Large intestine (tissue), 3 donors: ENCODE results near the gene EPG5. TPM values are rescaled to one million over a fixed set of nuclear protein-coding genes. Genes with fewer than 3 reads are reported as not detected.

Source experiments
- DNase-seq, 2 donors: peaks; one replicate each; pipeline versions ENCODE4 v3.0.0 to v3.0.0-alpha.2; 2013
- H3K27ac ChIP-seq: one replicate; pipeline ENCODE4 v1.5.1; 2013; ENCODE audit warnings: low read length
- H3K27me3 ChIP-seq: 2 replicates; pipeline ENCODE4 v1.6.1; 2013; ENCODE audit warnings: low read length; ENCODE audit not compliant: control insufficient read depth, insufficient read depth
- H3K36me3 ChIP-seq: 2 replicates; pipeline ENCODE4 v1.6.1; 2013; ENCODE audit warnings: low read length; ENCODE audit not compliant: control insufficient read depth, insufficient read depth
- H3K4me1 ChIP-seq: one replicate; pipeline ENCODE4 v1.6.1; 2013; ENCODE audit warnings: low read length; ENCODE audit not compliant: control insufficient read depth, insufficient read depth
- H3K4me3 ChIP-seq: one replicate; pipeline ENCODE4 v1.5.1; 2013; ENCODE audit warnings: low read length
- H3K9me3 ChIP-seq: one replicate; pipeline ENCODE4 v1.6.1; 2013; ENCODE audit warnings: mild to moderate bottlenecking, low read depth, low read length, moderate library complexity; ENCODE audit not compliant: control insufficient read depth
- WGBS: methylation state at CpG from one replicate; pipeline ENCODE4 v1.1.5; 2013; ENCODE audit warnings: low lambda C conversion rate; ENCODE audit not compliant: insufficient coverage; 5-methylcytosine and 5-hydroxymethylcytosine counted together
- polyA plus RNA-seq: library from polyadenylated mRNA; unstranded; fragments of 120-200 nt; gene quantifications from one replicate; pipeline ENCODE4 v1.2.1, GENCODE V29; 2013

EPG5 gene
- polyA plus RNA-seq, 1 donor: 24.3 TPM

- no peak overlapping the region for H3K27ac ChIP-seq
Observed at GRCh38 chr18:45874491-45875184, 92.5 kb downstream of the EPG5 start.

GRCh38 chr18:45871431-45872084 is 95.6 kb downstream of the EPG5 start:
- WGBS: no CpG with 5 or more reads among the region's 5 CpGs
- H3K36me3 ChIP-seq: peaks cover 56% of the 10 kb centered on the region

More at GRCh38 chr18:45874491-45875184, 92.5 kb downstream of the EPG5 start:
- no peaks in the 10 kb centered on the region for H3K27me3 ChIP-seq
- no peak overlapping the region for H3K4me3 ChIP-seq
- WGBS: no CpG with 5 or more reads among the region's 5 CpGs
- H3K9me3 ChIP-seq: no peaks in the 10 kb centered on the region
- peaks cover 56% of the 10 kb centered on the region for H3K36me3 ChIP-seq
- no peak for DNase-seq
- H3K4me1 ChIP-seq: peaks cover 2% of the 10 kb centered on the region

GRCh38 chr18:45870419-45870818 is 96.7 kb downstream of the EPG5 start:
- no CpG with 5 or more reads among the region's 7 CpGs for WGBS
- Histone ChIP-seq H3K27ac (no peak overlapping the region), H3K4me3 (no peak overlapping the region), H3K4me1 (no peaks in the 10 kb centered on the region), H3K27me3 (no peaks in the 10 kb centered on the region), H3K36me3 (peaks cover 59% of the 10 kb centered on the region), H3K9me3 (no peaks in the 10 kb centered on the region)
- DNase-seq: no peak

More at GRCh38 chr18:45871431-45872084, 95.6 kb downstream of the EPG5 start:
- H3K27me3 ChIP-seq: no peaks in the 10 kb centered on the region
- no peaks in the 10 kb centered on the region for H3K4me1 ChIP-seq
- H3K4me3 ChIP-seq: no peak overlapping the region
- no peak for DNase-seq
- no peaks in the 10 kb centered on the region for H3K9me3 ChIP-seq
- H3K27ac ChIP-seq: no peak overlapping the region

GRCh38 chr18:45865466-45865865 is 101.7 kb downstream of the EPG5 start:
- Histone ChIP-seq H3K4me1 (no peaks in the 10 kb centered on the region), H3K27ac (no peak overlapping the region), H3K36me3 (peaks cover 63% of the 10 kb centered on the region), H3K9me3 (no peaks in the 10 kb centered on the region), H3K4me3 (no peak overlapping the region), H3K27me3 (no peaks in the 10 kb centered on the region)
- DNase-seq: no peak
- WGBS: no CpG with 5 or more reads among the region's 5 CpGs

GRCh38 chr18:45864081-45864480 is 103.0 kb downstream of the EPG5 start:
- no peak for DNase-seq
- no peak overlapping the region for H3K4me3 ChIP-seq
- no peak overlapping the region for H3K27ac ChIP-seq
- 100% methylated on average over 4 of the region's 5 CpGs for WGBS
- H3K27me3 ChIP-seq: no peaks in the 10 kb centered on the region
- H3K36me3 ChIP-seq: peaks cover 71% of the 10 kb centered on the region
- no peaks in the 10 kb centered on the region for H3K9me3 ChIP-seq
- no peaks in the 10 kb centered on the region for H3K4me1 ChIP-seq

- H3K27me3 ChIP-seq: no peaks in the 10 kb centered on the region
- no peak for DNase-seq
- H3K36me3 ChIP-seq: peaks cover 77% of the 10 kb centered on the region
- H3K4me3 ChIP-seq: no peak overlapping the region
- no CpG with 5 or more reads among the region's 1 CpG for WGBS
- no peak overlapping the region for H3K27ac ChIP-seq
- H3K9me3 ChIP-seq: no peaks in the 10 kb centered on the region
- no peaks in the 10 kb centered on the region for H3K4me1 ChIP-seq
Observed at GRCh38 chr18:45863469-45863868, 103.7 kb downstream of the EPG5 start.

GRCh38 chr18:45861926-45862325 is 105.2 kb downstream of the EPG5 start:
- Histone ChIP-seq H3K27me3 (no peaks in the 10 kb centered on the region), H3K4me1 (no peaks in the 10 kb centered on the region), H3K9me3 (no peaks in the 10 kb centered on the region), H3K4me3 (no peak overlapping the region), H3K36me3 (peaks cover 79% of the 10 kb centered on the region), H3K27ac (no peak overlapping the region)
- 90% methylated on average over 1 of the region's 1 CpG for WGBS
- DNase-seq: no peak

GRCh38 chr18:45860971-45861370 is 106.2 kb downstream of the EPG5 start:
- Histone ChIP-seq H3K4me3 (no peak overlapping the region), H3K36me3 (peaks cover 77% of the 10 kb centered on the region), H3K27me3 (no peaks in the 10 kb centered on the region), H3K4me1 (no peaks in the 10 kb centered on the region), H3K27ac (no peak overlapping the region), H3K9me3 (no peaks in the 10 kb centered on the region)
- WGBS: 87% methylated on average over 2 of the region's 3 CpGs
- DNase-seq: no peak

GRCh38 chr18:45860492-45860891 is 106.6 kb downstream of the EPG5 start:
- Histone ChIP-seq H3K36me3 (peaks cover 75% of the 10 kb centered on the region), H3K4me3 (no peak overlapping the region), H3K27me3 (no peaks in the 10 kb centered on the region), H3K4me1 (no peaks in the 10 kb centered on the region), H3K9me3 (no peaks in the 10 kb centered on the region), H3K27ac (no peak overlapping the region)
- DNase-seq: no peak
- whole genome bisulfite sequencing: no CpG with 5 or more reads among the region's 4 CpGs

- Histone ChIP-seq H3K27me3 (no peaks in the 10 kb centered on the region), H3K27ac (no peak overlapping the region), H3K36me3 (peaks cover 75% of the 10 kb centered on the region), H3K4me1 (no peaks in the 10 kb centered on the region), H3K9me3 (no peaks in the 10 kb centered on the region), H3K4me3 (no peak overlapping the region)
- no peak for DNase-seq
- 83% methylated on average over 1 of the region's 3 CpGs for WGBS
Observed at GRCh38 chr18:45859334-45859733, 107.8 kb downstream of the EPG5 start.
